Activated CD4-positive, alpha-beta T cell treated with anti-CD3 and anti-CD28 coated beads, Interleukin-2, amount 50 U/mL, for 4 hours (primary cell): ENCODE measurements around the gene LILRA2.
"Not testable (repeated sequence)": the region's sequence is repeated elsewhere in the genome, so short reads cannot be mapped to it uniquely, and the experiment has no call there.

Experiments used
- DNase-seq, 2 experiments: peaks; one replicate each; pipeline ENCODE4 v3.0.0-alpha.2; 2020

LILRA2 gene

GRCh38 chr19:54571715-54572615 lies 1.6 kb upstream of the LILRA2 start:
- not testable (repeated sequence) for DNase-seq

GRCh38 chr19:54572696-54573311 lies 786 bp upstream of the LILRA2 start:
- DNase-seq = no peak

GRCh38 chr19:54574051-54574450 lies 461 bp downstream of the LILRA2 start:
- DNase-seq = no peak

GRCh38 chr19:54574527-54575056 lies 1.0 kb downstream of the LILRA2 start:
- no peak for DNase-seq

- not testable (repeated sequence) for DNase-seq
Observed at GRCh38 chr19:54575205-54575604, 1.6 kb downstream of the LILRA2 start.

GRCh38 chr19:54576411-54576976 lies 2.9 kb downstream of the LILRA2 start:
- no peak for DNase-seq

- DNase-seq = no peak
Observed at GRCh38 chr19:54577334-54577733, 3.7 kb downstream of the LILRA2 start.

GRCh38 chr19:54578268-54578667 lies 4.7 kb downstream of the LILRA2 start:
- not testable (repeated sequence) for DNase-seq

- no peak for DNase-seq
Observed at GRCh38 chr19:54586397-54586796, 12.8 kb downstream of the LILRA2 start.

- no peak for DNase-seq
Observed at GRCh38 chr19:54587026-54587425, 13.4 kb downstream of the LILRA2 start.

GRCh38 chr19:54593445-54593844 lies 19.9 kb downstream of the LILRA2 start, which contains the start of gene LILRA1:
TSS of gene LILRA1 (plus strand) at chr19:54593632. CDS start at chr19:54594245, 613 bp downstream.
- not testable (repeated sequence) for DNase-seq

GRCh38 chr19:54593931-54594626 lies 20.5 kb downstream of the LILRA2 start:
- DNase-seq = not testable (repeated sequence)

GRCh38 chr19:54594737-54595136 lies 21.1 kb downstream of the LILRA2 start:
- DNase-seq = no peak

GRCh38 chr19:54595680-54596436 lies 22.3 kb downstream of the LILRA2 start:
- not testable (repeated sequence) for DNase-seq

GRCh38 chr19:54600212-54600611 lies 26.6 kb downstream of the LILRA2 start:
- DNase-seq = no peak

- DNase-seq = no peak
Observed at GRCh38 chr19:54606230-54606629, 32.6 kb downstream of the LILRA2 start.

- no peak for DNase-seq
Observed at GRCh38 chr19:54606891-54607784, 33.5 kb downstream of the LILRA2 start.

- no peak for DNase-seq
Observed at GRCh38 chr19:54607785-54608150, 34.2 kb downstream of the LILRA2 start.

- no peak for DNase-seq
Observed at GRCh38 chr19:54608205-54608604, 34.6 kb downstream of the LILRA2 start.

- no peak for DNase-seq
Observed at GRCh38 chr19:54608792-54609191, 35.2 kb downstream of the LILRA2 start.

GRCh38 chr19:54609356-54609791 lies 35.8 kb downstream of the LILRA2 start:
- no peak for DNase-seq
